H9 (cell line): ENCODE data around the gene SLCO3A1. TPM values are rescaled to one million over a fixed set of nuclear protein-coding genes. Genes with fewer than 3 reads are reported as not detected.

Experiments
- DNase-seq: peaks from one replicate; pipeline ENCODE4 v3.0.0-alpha.2; 2017
- H2AFZ ChIP-seq: one replicate; pipeline ENCODE4 v1.6.1; 2013; ENCODE audit warnings: mild to moderate bottlenecking, low read length, control low read depth, moderate library complexity
- H2AK5ac ChIP-seq: 2 replicates; pipeline ENCODE4 v1.6.1; 2013; ENCODE audit warnings: low read length, control low read depth, mixed read lengths; ENCODE audit not compliant: insufficient read length
- H2BK120ac ChIP-seq: one replicate; pipeline ENCODE4 v1.6.1; 2013; ENCODE audit warnings: low read depth, mild to moderate bottlenecking, low read length, control low read depth, inconsistent platforms; ENCODE audit not compliant: poor library complexity, severe bottlenecking
- H2BK12ac ChIP-seq: 2 replicates; pipeline ENCODE4 v1.6.1; 2013; ENCODE audit warnings: low read length, control low read depth, mixed read lengths, low read depth; ENCODE audit not compliant: insufficient read length
- H2BK15ac ChIP-seq: 2 replicates; pipeline ENCODE4 v1.6.1; 2013; ENCODE audit warnings: low read depth, low read length, control low read depth
- H2BK20ac ChIP-seq: one replicate; pipeline ENCODE4 v1.6.1; 2013; ENCODE audit warnings: low read depth, mild to moderate bottlenecking, low read length, control low read depth, inconsistent platforms; ENCODE audit not compliant: poor library complexity, severe bottlenecking
- H2BK5ac ChIP-seq: 2 replicates; pipeline ENCODE4 v1.6.1; 2013; ENCODE audit warnings: low read length, control low read depth, mixed read lengths; ENCODE audit not compliant: insufficient read length
- H3K14ac ChIP-seq: 2 replicates; pipeline ENCODE4 v1.6.1; 2013; ENCODE audit warnings: low read length, control low read depth; ENCODE audit not compliant: insufficient read depth
- H3K18ac ChIP-seq: 2 replicates; pipeline ENCODE4 v1.6.1; 2013; ENCODE audit warnings: low read depth, mild to moderate bottlenecking, mixed read lengths, low read length, control low read depth; ENCODE audit not compliant: insufficient read length
- H3K23ac ChIP-seq: 2 replicates; pipeline ENCODE4 v1.6.1; 2013; ENCODE audit warnings: low read length, control low read depth, mixed read lengths, low read depth; ENCODE audit not compliant: insufficient read length
- H3K23me2 ChIP-seq: 2 replicates; pipeline ENCODE4 v1.6.1; 2013; ENCODE audit warnings: low read depth, mild to moderate bottlenecking, mixed read lengths, low read length, control low read depth; ENCODE audit not compliant: insufficient read length, poor library complexity, severe bottlenecking
- H3K27ac ChIP-seq: 2 replicates; pipeline ENCODE4 v1.5.1; 2013; ENCODE audit warnings: low read length, control low read depth, mixed read lengths, low read depth; ENCODE audit not compliant: insufficient read length
- H3K27me3 ChIP-seq: 2 replicates; pipeline ENCODE4 v1.6.1; 2013; ENCODE audit warnings: low read length, control low read depth, inconsistent platforms; ENCODE audit not compliant: insufficient read depth
- H3K4ac ChIP-seq: 2 replicates; pipeline ENCODE4 v1.6.1; 2013; ENCODE audit warnings: low read depth, mild to moderate bottlenecking, control low read depth, inconsistent platforms, low read length, moderate library complexity
- H3K4me1 ChIP-seq: 2 replicates; pipeline ENCODE4 v1.6.1; 2013; ENCODE audit warnings: low read length, control low read depth, inconsistent platforms; ENCODE audit not compliant: insufficient read depth
- H3K4me2 ChIP-seq: 2 replicates; pipeline ENCODE4 v1.6.1; 2013; ENCODE audit warnings: low read length, control low read depth, mixed read lengths; ENCODE audit not compliant: insufficient read length, insufficient read depth
- H3K56ac ChIP-seq: 2 replicates; pipeline ENCODE4 v1.6.1; 2013; ENCODE audit warnings: low read depth, mild to moderate bottlenecking, mixed read lengths, low read length, control low read depth; ENCODE audit not compliant: insufficient read length
- H3K79me1 ChIP-seq: 2 replicates; pipeline ENCODE4 v1.6.1; 2013; ENCODE audit warnings: low read depth, mild to moderate bottlenecking, moderate library complexity, low read length, control low read depth, inconsistent platforms; ENCODE audit not compliant: insufficient read depth, poor library complexity, severe bottlenecking
- H3K79me2 ChIP-seq: 2 replicates; pipeline ENCODE4 v1.6.1; 2013; ENCODE audit warnings: low read length, control low read depth, inconsistent platforms; ENCODE audit not compliant: insufficient read depth
- H3K9ac ChIP-seq: 2 replicates; pipeline ENCODE4 v1.6.1; 2013; ENCODE audit warnings: low read length, control low read depth, mixed read lengths; ENCODE audit not compliant: insufficient read length; ENCODE audit errors: extremely low read depth
- H3K9me3 ChIP-seq: one replicate; pipeline ENCODE4 v1.6.1; 2013; ENCODE audit warnings: low read depth, low read length, inconsistent platforms; ENCODE audit not compliant: control insufficient read depth
- H3T11ph ChIP-seq: one replicate; pipeline ENCODE4 v1.6.1; 2013; ENCODE audit warnings: mild to moderate bottlenecking, low read length, control low read depth, inconsistent platforms
- H4K20me1 ChIP-seq: one replicate; pipeline ENCODE4 v1.6.1; 2013; ENCODE audit not compliant: control insufficient read depth, insufficient read length, insufficient read depth
- H4K5ac ChIP-seq: 2 replicates; pipeline ENCODE4 v1.6.1; 2013; ENCODE audit warnings: low read depth, mild to moderate bottlenecking, mixed read lengths, low read length, control low read depth; ENCODE audit not compliant: insufficient read length
- H4K8ac ChIP-seq: replicated peaks from 2 replicates; pipeline ENCODE4 v1.6.1; 2013; ENCODE audit warnings: low read length, control low read depth, mixed read lengths, low read depth; ENCODE audit not compliant: insufficient read length
- H4K91ac ChIP-seq: 2 replicates; pipeline ENCODE4 v1.6.1; 2013; ENCODE audit warnings: low read depth, mild to moderate bottlenecking, moderate library complexity, mixed read lengths, low read length, control low read depth; ENCODE audit not compliant: insufficient read length
- H3K27ac Mint-ChIP-seq, 3 experiments: 2 replicates in 2 of 3; 3 replicates in 1 of 3; pipeline ENCODE4 v1.8.0; 2020 to 2021; ENCODE audit warnings: mixed read lengths in 3 of 3, mild to moderate bottlenecking in 1 of 3, moderate library complexity in 1 of 3
- H3K27me3 Mint-ChIP-seq: 2 replicates; pipeline ENCODE4 v1.8.0; 2021; ENCODE audit warnings: low read depth, mild to moderate bottlenecking, moderate library complexity, mixed read lengths
- H3K36me3 Mint-ChIP-seq, 3 experiments: 2 replicates in 2 of 3; 3 replicates in 1 of 3; pipeline ENCODE4 v1.8.0; 2020 to 2021; ENCODE audit warnings: low read depth in 3 of 3, mixed read lengths in 3 of 3; ENCODE audit not compliant: insufficient read depth in 1 of 3
- H3K4me1 Mint-ChIP-seq, 2 experiments: 2 replicates each; pipeline ENCODE4 v1.8.0; 2020; ENCODE audit warnings: mixed read lengths in 2 of 2
- H3K4me3 Mint-ChIP-seq, 2 experiments: 2 replicates in 1 of 2; 3 replicates in 1 of 2; pipeline ENCODE4 v1.8.0; 2020 to 2021; ENCODE audit warnings: mild to moderate bottlenecking in 2 of 2, mixed read lengths in 2 of 2, moderate library complexity in 1 of 2
- H3K9me3 Mint-ChIP-seq, 2 experiments: 2 replicates in 1 of 2; 3 replicates in 1 of 2; pipeline ENCODE4 v1.8.0; 2020; ENCODE audit warnings: mild to moderate bottlenecking in 2 of 2, mixed read lengths in 2 of 2, moderate library complexity in 1 of 2
- WGBS: extraction: QIAGEN DNeasy Blood & Tissue Kit; methylation state at CpG from one replicate; pipeline ENCODE4 v1.1.7; 2013; ENCODE audit warnings: missing lambda C conversion rate, low lambda C conversion rate, mixed read lengths; ENCODE audit not compliant: insufficient read length; ENCODE audit errors: extremely low coverage; 5-methylcytosine and 5-hydroxymethylcytosine counted together
- total RNA-seq: library from RNA; stranded (reverse); gene quantifications from 2 replicates; pipeline ENCODE4 v1.2.1, GENCODE V29; 2021
- TF ChIP-seq, protein P1 (sequence below): fragments of 200-600 bp; sonication (generic); conservative IDR thresholded peaks from 3 replicates; pipeline ENCODE4 v1.8.0; 2021; ENCODE audit warnings: antibody characterized with exemption, mild to moderate bottlenecking

Gene SLCO3A1
- total RNA-seq, 1 experiment from 2014 or later: 9.4 TPM

DNA sequence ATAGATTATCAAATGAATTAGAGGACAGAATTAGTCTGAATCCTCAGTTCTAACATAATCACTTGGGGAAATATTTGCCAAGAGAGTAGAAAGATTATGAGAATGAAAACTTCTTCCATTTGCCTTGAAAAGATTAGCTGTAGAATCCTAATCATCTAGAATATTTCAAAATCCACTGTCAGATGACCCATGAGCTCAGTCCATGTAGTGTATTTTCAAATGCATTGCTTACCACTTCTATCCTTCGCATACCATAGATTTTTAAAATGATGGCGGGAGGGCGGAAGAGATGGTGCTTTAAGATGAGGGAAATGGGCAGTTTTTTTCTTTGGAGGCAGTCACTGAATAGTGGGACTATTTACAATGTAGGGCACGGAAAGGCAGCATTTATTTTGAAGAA lies 136.3 kb downstream of the SLCO3A1 start:
- no peak overlapping the region for H4K5ac ChIP-seq
- Mint-ChIP-seq H3K9me3 (no peaks in the 10 kb centered on the region), H3K27ac (no peak overlapping the region), H3K27me3 (no peaks in the 10 kb centered on the region; the same call in 1 of the 2 replicates), H3K4me1 (peaks cover 0 to 9% of the 10 kb centered on the region in 2 experiments; a peak in 3 of 4 replicates), H3K36me3 (no peaks in the 10 kb centered on the region; a peak in 1 of 7 replicates), H3K4me3 (no peak overlapping the region)
- no peak overlapping the region for H4K8ac ChIP-seq
- H3K4me1 ChIP-seq: no peaks in the 10 kb centered on the region
- no peak overlapping the region for H3K4me2 ChIP-seq
- no peaks in the 10 kb centered on the region for H3K79me1 ChIP-seq
- no peak overlapping the region for H3K4ac ChIP-seq
- no peak overlapping the region for H2BK12ac ChIP-seq
- no peak overlapping the region for H3K9ac ChIP-seq
- H2AK5ac ChIP-seq: no peak overlapping the region
- no peak overlapping the region for H2BK20ac ChIP-seq
- no peak overlapping the region for H2BK5ac ChIP-seq
- no peak overlapping the region for H2AFZ ChIP-seq
- H3K23me2 ChIP-seq: no peaks in the 10 kb centered on the region
- no peak overlapping the region for H3K27ac ChIP-seq
- no peak overlapping the region for H3K56ac ChIP-seq
- no peak overlapping the region for H3K23ac ChIP-seq
- no CpG with 5 or more reads among the region's 4 CpGs for WGBS
- no peaks in the 10 kb centered on the region for H3K27me3 ChIP-seq
- H4K20me1 ChIP-seq: no peaks in the 10 kb centered on the region
- no peak overlapping the region for H2BK15ac ChIP-seq
- H3K18ac ChIP-seq: no peak overlapping the region
- no peak overlapping the region for H3T11ph ChIP-seq
- H3K14ac ChIP-seq: no peak overlapping the region
- DNase-seq: no peak
- H2BK120ac ChIP-seq: no peak overlapping the region
- no peaks in the 10 kb centered on the region for H3K9me3 ChIP-seq
- H3K79me2 ChIP-seq: no peaks in the 10 kb centered on the region; the same call in 1 of the 2 replicates
- TF ChIP-seq, protein P1, sequence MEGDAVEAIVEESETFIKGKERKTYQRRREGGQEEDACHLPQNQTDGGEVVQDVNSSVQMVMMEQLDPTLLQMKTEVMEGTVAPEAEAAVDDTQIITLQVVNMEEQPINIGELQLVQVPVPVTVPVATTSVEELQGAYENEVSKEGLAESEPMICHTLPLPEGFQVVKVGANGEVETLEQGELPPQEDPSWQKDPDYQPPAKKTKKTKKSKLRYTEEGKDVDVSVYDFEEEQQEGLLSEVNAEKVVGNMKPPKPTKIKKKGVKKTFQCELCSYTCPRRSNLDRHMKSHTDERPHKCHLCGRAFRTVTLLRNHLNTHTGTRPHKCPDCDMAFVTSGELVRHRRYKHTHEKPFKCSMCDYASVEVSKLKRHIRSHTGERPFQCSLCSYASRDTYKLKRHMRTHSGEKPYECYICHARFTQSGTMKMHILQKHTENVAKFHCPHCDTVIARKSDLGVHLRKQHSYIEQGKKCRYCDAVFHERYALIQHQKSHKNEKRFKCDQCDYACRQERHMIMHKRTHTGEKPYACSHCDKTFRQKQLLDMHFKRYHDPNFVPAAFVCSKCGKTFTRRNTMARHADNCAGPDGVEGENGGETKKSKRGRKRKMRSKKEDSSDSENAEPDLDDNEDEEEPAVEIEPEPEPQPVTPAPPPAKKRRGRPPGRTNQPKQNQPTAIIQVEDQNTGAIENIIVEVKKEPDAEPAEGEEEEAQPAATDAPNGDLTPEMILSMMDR: no peak
- no peak overlapping the region for H4K91ac ChIP-seq
